Fibroblast of mammary gland (primary cell): ENCODE data around the gene TBC1D5.
A peak's percentile ranks its signal among the peaks of the same experiment; 100 is the strongest.

Source experiments
- DNase-seq: peaks from one replicate; pipeline ENCODE4 v3.0.0-alpha.2; 2010; ENCODE audit warnings: low read depth
- H3K4me3 ChIP-seq: 2 replicates; pipeline ENCODE4 v1.5.1; 2011; ENCODE audit warnings: low read depth, mild to moderate bottlenecking, low read length, moderate library complexity; ENCODE audit not compliant: control insufficient read depth
- CTCF ChIP-seq: conservative IDR thresholded peaks from 2 replicates; pipeline ENCODE4 v1.5.1; 2011; ENCODE audit warnings: low read depth, low read length, inconsistent platforms; ENCODE audit not compliant: control insufficient read depth, insufficient read depth

TBC1D5 gene

GRCh38 chr3:17307887-17308286 is 434.5 kb downstream of the TBC1D5 start:
- no peak for TF ChIP-seq CTCF
- DNase-seq, result no peak
- H3K4me3 ChIP-seq, result no peak overlapping the region

- TF ChIP-seq CTCF, result no peak
- DNase-seq, result no peak
- no peak overlapping the region for H3K4me3 ChIP-seq
Observed at GRCh38 chr3:17307482-17307881, 434.9 kb downstream of the TBC1D5 start.

- no peak for TF ChIP-seq CTCF
- H3K4me3 ChIP-seq, result no peak overlapping the region
- DNase-seq, result no peak
Observed at GRCh38 chr3:17304969-17305368, 437.5 kb downstream of the TBC1D5 start.

GRCh38 chr3:17302774-17303173 is 439.7 kb downstream of the TBC1D5 start:
- peak; percentile 69 for DNase-seq
- no peak overlapping the region for H3K4me3 ChIP-seq

GRCh38 chr3:17302170-17302569 is 440.3 kb downstream of the TBC1D5 start:
- DNase-seq, result no peak
- TF ChIP-seq CTCF, result no peak
- no peak overlapping the region for H3K4me3 ChIP-seq

More at GRCh38 chr3:17302774-17303173, 439.7 kb downstream of the TBC1D5 start:
- no peak for TF ChIP-seq CTCF

GRCh38 chr3:17301271-17301670 is 441.2 kb downstream of the TBC1D5 start:
- H3K4me3 ChIP-seq, result no peak overlapping the region
- peak; percentile 4 for DNase-seq
- no peak for TF ChIP-seq CTCF

- no peak for DNase-seq
- no peak overlapping the region for H3K4me3 ChIP-seq
- TF ChIP-seq CTCF, result no peak
Observed at GRCh38 chr3:17300441-17300840, 442.0 kb downstream of the TBC1D5 start.
